ENCODE data around the gene KRTAP12-4.

KRTAP12-4 gene

GRCh38 chr21:44682580-44683151 lies 28.2 kb upstream of the KRTAP12-4 start:
- Histone ChIP-seq H3K27ac (no peak overlapping the region), H3K4me3 (ENCODE audit: low read depth, low read length) (no peak overlapping the region), H3K9me3 (ENCODE audit: severe bottlenecking) (peaks cover 3% of the 10 kb centered on the region), H3K36me3 (no peaks in the 10 kb centered on the region), H3K27me3 (ENCODE audit: insufficient read depth, low read depth, severe bottlenecking) (no peaks in the 10 kb centered on the region)
- TF ChIP-seq, protein P1, sequence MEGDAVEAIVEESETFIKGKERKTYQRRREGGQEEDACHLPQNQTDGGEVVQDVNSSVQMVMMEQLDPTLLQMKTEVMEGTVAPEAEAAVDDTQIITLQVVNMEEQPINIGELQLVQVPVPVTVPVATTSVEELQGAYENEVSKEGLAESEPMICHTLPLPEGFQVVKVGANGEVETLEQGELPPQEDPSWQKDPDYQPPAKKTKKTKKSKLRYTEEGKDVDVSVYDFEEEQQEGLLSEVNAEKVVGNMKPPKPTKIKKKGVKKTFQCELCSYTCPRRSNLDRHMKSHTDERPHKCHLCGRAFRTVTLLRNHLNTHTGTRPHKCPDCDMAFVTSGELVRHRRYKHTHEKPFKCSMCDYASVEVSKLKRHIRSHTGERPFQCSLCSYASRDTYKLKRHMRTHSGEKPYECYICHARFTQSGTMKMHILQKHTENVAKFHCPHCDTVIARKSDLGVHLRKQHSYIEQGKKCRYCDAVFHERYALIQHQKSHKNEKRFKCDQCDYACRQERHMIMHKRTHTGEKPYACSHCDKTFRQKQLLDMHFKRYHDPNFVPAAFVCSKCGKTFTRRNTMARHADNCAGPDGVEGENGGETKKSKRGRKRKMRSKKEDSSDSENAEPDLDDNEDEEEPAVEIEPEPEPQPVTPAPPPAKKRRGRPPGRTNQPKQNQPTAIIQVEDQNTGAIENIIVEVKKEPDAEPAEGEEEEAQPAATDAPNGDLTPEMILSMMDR (IDR thresholded peaks at IDR 0.05; ENCODE audit: low read depth, low read length): no peak
- no peak for DNase-seq

DNA sequence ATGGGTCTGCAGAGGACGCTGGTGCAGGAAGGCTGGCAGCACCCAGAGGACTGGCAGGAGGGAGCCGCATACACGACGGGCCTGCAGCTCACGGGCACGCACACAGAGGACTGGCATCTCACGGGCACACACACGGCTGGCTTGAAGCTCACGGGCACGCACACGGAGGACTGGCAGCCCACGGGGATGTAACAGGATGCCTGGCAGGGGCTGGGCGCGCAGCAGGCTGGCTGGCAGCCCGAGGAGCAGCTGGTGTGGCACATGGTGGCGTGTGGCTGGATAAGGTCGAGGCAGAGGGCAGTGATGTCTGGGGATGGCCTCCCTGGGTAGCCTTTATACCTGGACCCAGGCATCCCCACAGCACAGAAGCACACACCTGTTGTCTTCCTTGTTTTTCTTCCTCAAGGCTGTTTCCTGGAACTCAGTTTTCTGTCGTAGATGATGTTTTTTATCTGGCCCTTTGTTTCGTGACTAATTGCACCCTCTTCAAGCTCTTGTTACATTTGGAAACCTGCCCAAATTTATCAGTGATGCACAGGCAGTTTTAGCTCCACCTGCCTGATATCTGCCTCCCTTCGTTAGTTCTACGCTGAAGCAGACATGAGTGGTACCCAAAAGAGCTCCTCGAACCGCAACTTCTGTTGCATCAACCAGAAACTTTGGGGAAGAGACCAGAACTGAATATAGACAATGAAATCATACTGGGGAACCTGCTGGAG lies 27.6 kb upstream of the KRTAP12-4 start, which contains the start of gene KRTAP12-1:
Gene KRTAP12-1, minus strand, starts transcription at position 303 of the 719 bp plus-strand sequence. Its CDS starts 40 bp downstream, at position 263.
- H3K27ac ChIP-seq: no peak within 1 kb of the TSS
- H3K27me3 ChIP-seq (ENCODE audit: insufficient read depth, low read depth, severe bottlenecking): no peaks in the 10 kb centered on the region
- no peak for DNase-seq
- H3K9me3 ChIP-seq (ENCODE audit: severe bottlenecking): peaks cover 3% of the 10 kb centered on the region
- TF ChIP-seq, protein P1 (IDR thresholded peaks at IDR 0.05; ENCODE audit: low read depth, low read length): no peak
- H3K4me3 ChIP-seq (ENCODE audit: low read depth, low read length): no peak within 1 kb of the TSS
- H3K36me3 ChIP-seq: no peaks in the 10 kb centered on the region

GRCh38 chr21:44681152-44681551 lies 26.7 kb upstream of the KRTAP12-4 start:
- Histone ChIP-seq H3K4me3 (ENCODE audit: low read depth, low read length) (no peak overlapping the region), H3K9me3 (ENCODE audit: severe bottlenecking) (peaks cover 3% of the 10 kb centered on the region), H3K36me3 (no peaks in the 10 kb centered on the region), H3K27ac (no peak overlapping the region), H3K27me3 (ENCODE audit: insufficient read depth, low read depth, severe bottlenecking) (no peaks in the 10 kb centered on the region)
- TF ChIP-seq, protein P1 (IDR thresholded peaks at IDR 0.05; ENCODE audit: low read depth, low read length): no peak
- no peak for DNase-seq

GRCh38 chr21:44677881-44678280 lies 23.4 kb upstream of the KRTAP12-4 start:
- H3K36me3 ChIP-seq: no peaks in the 10 kb centered on the region
- peaks cover 5% of the 10 kb centered on the region for H3K9me3 ChIP-seq (ENCODE audit: severe bottlenecking)
- H3K27me3 ChIP-seq (ENCODE audit: insufficient read depth, low read depth, severe bottlenecking): no peaks in the 10 kb centered on the region
- H3K27ac ChIP-seq: no peak overlapping the region
- no peak overlapping the region for H3K4me3 ChIP-seq (ENCODE audit: low read depth, low read length)
- DNase-seq: no peak
- TF ChIP-seq, protein P1 (IDR thresholded peaks at IDR 0.05; ENCODE audit: low read depth, low read length): no peak

- H3K36me3 ChIP-seq: no peaks in the 10 kb centered on the region
- H3K27me3 ChIP-seq (ENCODE audit: insufficient read depth, low read depth, severe bottlenecking): no peaks in the 10 kb centered on the region
- H3K9me3 ChIP-seq (ENCODE audit: severe bottlenecking): peaks cover 32% of the 10 kb centered on the region
- TF ChIP-seq, protein P1 (IDR thresholded peaks at IDR 0.05; ENCODE audit: low read depth, low read length): no peak
- H3K4me3 ChIP-seq (ENCODE audit: low read depth, low read length): no peak overlapping the region
- DNase-seq: no peak
- no peak overlapping the region for H3K27ac ChIP-seq
Measured at GRCh38 chr21:44671911-44672310, 17.5 kb upstream of the KRTAP12-4 start.
